Liver (tissue), 3 donors: ENCODE results near the gene ANAPC7.

Experiments
- ATF3 ChIP-seq: IDR thresholded peaks from 2 replicates; pipeline ENCODE4 v1.6.1; 2016; ENCODE audit warnings: antibody characterized with exemption
- EGR1 ChIP-seq, 2 donors: IDR thresholded peaks; 2 replicates each; pipeline ENCODE4 v1.6.1; 2016 to 2018; ENCODE audit warnings: antibody characterized with exemption in 2 of 2, low read depth in 2 of 2
- FOXA1 ChIP-seq: IDR thresholded peaks from 2 replicates; pipeline ENCODE4 v1.6.1; 2016; ENCODE audit warnings: antibody characterized with exemption
- GABPA ChIP-seq, 2 donors: IDR thresholded peaks in 1 of 2; conservative IDR thresholded peaks in 1 of 2; 2 replicates each; pipeline ENCODE4 v1.6.1; 2016; ENCODE audit warnings: antibody characterized with exemption in 2 of 2, mild to moderate bottlenecking in 1 of 2, moderate library complexity in 1 of 2
- RAD21 ChIP-seq, 2 donors: IDR thresholded peaks; 2 replicates each; pipeline ENCODE4 v1.6.1; 2016; ENCODE audit warnings: antibody characterized with exemption in 2 of 2, mild to moderate bottlenecking in 2 of 2
- REST ChIP-seq: IDR thresholded peaks from 2 replicates; pipeline ENCODE4 v1.6.1; 2016; ENCODE audit warnings: antibody characterized with exemption, mild to moderate bottlenecking
- RXRA ChIP-seq, 2 donors: IDR thresholded peaks; 2 replicates each; pipeline ENCODE4 v1.6.1; 2017 to 2018; ENCODE audit warnings: antibody characterized with exemption in 2 of 2, mild to moderate bottlenecking in 1 of 2
- SP1 ChIP-seq: IDR thresholded peaks from 2 replicates; pipeline ENCODE4 v1.6.1; 2018; ENCODE audit warnings: antibody characterized with exemption, mild to moderate bottlenecking
- TAF1 ChIP-seq: conservative IDR thresholded peaks from 2 replicates; pipeline ENCODE4 v1.6.1; 2016; ENCODE audit warnings: antibody characterized with exemption, mild to moderate bottlenecking
- TF ChIP-seq, protein P1 (sequence below): IDR thresholded peaks from 2 replicates; pipeline ENCODE4 v1.6.1; 2016; ENCODE audit warnings: antibody characterized with exemption
- TF ChIP-seq, protein P2 (sequence below): fragments of 150-350 bp; IDR thresholded peaks from 2 replicates; pipeline ENCODE4 v1.5.1; 2017; ENCODE audit warnings: improper control_type of control experiment, low read depth, low read length; ENCODE audit not compliant: missing input control
- TF ChIP-seq, protein P3 (sequence below): IDR thresholded peaks from 2 replicates; pipeline ENCODE4 v1.6.1; 2016; ENCODE audit warnings: antibody characterized with exemption
- donor health status: healthy.
- donor health status: healthy.

GRCh38 chr12:110349096-110349495 lies 54.4 kb downstream of the ANAPC7 start:
- TF ChIP-seq, protein P1, sequence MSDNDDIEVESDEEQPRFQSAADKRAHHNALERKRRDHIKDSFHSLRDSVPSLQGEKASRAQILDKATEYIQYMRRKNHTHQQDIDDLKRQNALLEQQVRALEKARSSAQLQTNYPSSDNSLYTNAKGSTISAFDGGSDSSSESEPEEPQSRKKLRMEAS: no peak
- TF ChIP-seq, protein P2, sequence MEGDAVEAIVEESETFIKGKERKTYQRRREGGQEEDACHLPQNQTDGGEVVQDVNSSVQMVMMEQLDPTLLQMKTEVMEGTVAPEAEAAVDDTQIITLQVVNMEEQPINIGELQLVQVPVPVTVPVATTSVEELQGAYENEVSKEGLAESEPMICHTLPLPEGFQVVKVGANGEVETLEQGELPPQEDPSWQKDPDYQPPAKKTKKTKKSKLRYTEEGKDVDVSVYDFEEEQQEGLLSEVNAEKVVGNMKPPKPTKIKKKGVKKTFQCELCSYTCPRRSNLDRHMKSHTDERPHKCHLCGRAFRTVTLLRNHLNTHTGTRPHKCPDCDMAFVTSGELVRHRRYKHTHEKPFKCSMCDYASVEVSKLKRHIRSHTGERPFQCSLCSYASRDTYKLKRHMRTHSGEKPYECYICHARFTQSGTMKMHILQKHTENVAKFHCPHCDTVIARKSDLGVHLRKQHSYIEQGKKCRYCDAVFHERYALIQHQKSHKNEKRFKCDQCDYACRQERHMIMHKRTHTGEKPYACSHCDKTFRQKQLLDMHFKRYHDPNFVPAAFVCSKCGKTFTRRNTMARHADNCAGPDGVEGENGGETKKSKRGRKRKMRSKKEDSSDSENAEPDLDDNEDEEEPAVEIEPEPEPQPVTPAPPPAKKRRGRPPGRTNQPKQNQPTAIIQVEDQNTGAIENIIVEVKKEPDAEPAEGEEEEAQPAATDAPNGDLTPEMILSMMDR: no peak
- no peak for TF ChIP-seq RAD21 (IDR thresholded peaks at IDR 0.05)
- TF ChIP-seq REST: no peak
- TF ChIP-seq GABPA (IDR thresholded peaks at IDR 0.05 in 1 of 2, conservative IDR thresholded peaks at IDR 0.05 in 1 of 2): no peak
- no peak for TF ChIP-seq TAF1
- no peak for TF ChIP-seq EGR1 (IDR thresholded peaks at IDR 0.05; ENCODE audit: low read depth in 2 of 2)
- no peak for TF ChIP-seq SP1
- TF ChIP-seq FOXA1: no peak
- no peak for TF ChIP-seq ATF3
- TF ChIP-seq, protein P3, sequence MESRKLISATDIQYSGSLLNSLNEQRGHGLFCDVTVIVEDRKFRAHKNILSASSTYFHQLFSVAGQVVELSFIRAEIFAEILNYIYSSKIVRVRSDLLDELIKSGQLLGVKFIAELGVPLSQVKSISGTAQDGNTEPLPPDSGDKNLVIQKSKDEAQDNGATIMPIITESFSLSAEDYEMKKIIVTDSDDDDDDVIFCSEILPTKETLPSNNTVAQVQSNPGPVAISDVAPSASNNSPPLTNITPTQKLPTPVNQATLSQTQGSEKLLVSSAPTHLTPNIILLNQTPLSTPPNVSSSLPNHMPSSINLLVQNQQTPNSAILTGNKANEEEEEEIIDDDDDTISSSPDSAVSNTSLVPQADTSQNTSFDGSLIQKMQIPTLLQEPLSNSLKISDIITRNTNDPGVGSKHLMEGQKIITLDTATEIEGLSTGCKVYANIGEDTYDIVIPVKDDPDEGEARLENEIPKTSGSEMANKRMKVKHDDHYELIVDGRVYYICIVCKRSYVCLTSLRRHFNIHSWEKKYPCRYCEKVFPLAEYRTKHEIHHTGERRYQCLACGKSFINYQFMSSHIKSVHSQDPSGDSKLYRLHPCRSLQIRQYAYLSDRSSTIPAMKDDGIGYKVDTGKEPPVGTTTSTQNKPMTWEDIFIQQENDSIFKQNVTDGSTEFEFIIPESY: no peak
- TF ChIP-seq RXRA (IDR thresholded peaks at IDR 0.05): no peak
